Neural cell (in vitro differentiated cells): ENCODE data around the gene HRC. TPM values are rescaled to one million over a fixed set of nuclear protein-coding genes. Genes with fewer than 3 reads are reported as not detected.
A peak's percentile ranks its signal among the peaks of the same experiment; 100 is the strongest.

Experiments used
- H2AFZ ChIP-seq: fragments of 200-600, 300-800 bp; sonication (generic), shearing (Covaris generic); 2 replicates; pipeline ENCODE4 v1.6.0; 2014; ENCODE audit warnings: low read depth, mild to moderate bottlenecking, antibody characterized with exemption, low read length, moderate library complexity
- H3F3A ChIP-seq: fragments of 200-600 bp; shearing (Covaris generic); 2 replicates; pipeline ENCODE4 v1.6.1; 2016; ENCODE audit warnings: mild to moderate bottlenecking, moderate library complexity, mixed read lengths, antibody characterized with exemption, low read length; ENCODE audit not compliant: insufficient read depth, poor library complexity, severe bottlenecking
- H3K27ac ChIP-seq: fragments of 200-600, 300-800 bp; sonication (generic), shearing (Covaris generic); 2 replicates; pipeline ENCODE4 v1.5.1; 2014; ENCODE audit warnings: mild to moderate bottlenecking, low read length, moderate library complexity
- H3K27me3 ChIP-seq: fragments of 300-800, 200-600 bp; sonication (generic), shearing (Covaris generic); 2 replicates; pipeline ENCODE4 v1.6.0; 2014; ENCODE audit warnings: mild to moderate bottlenecking, low read depth, low read length, moderate library complexity; ENCODE audit not compliant: insufficient read depth
- H3K36me3 ChIP-seq: fragments of 300-800, 200-600 bp; sonication (generic), shearing (Covaris generic); 2 replicates; pipeline ENCODE4 v1.5.1; 2014; ENCODE audit warnings: mild to moderate bottlenecking, antibody characterized with exemption, low read length, moderate library complexity; ENCODE audit not compliant: insufficient read depth
- H3K4me2 ChIP-seq: fragments of 300-800, 200-600 bp; sonication (generic), shearing (Covaris generic); 2 replicates; pipeline ENCODE4 v1.6.0; 2014; ENCODE audit warnings: mild to moderate bottlenecking, low read length
- H3K4me3 ChIP-seq: fragments of 300-800, 200-600 bp; sonication (generic), shearing (Covaris generic); 2 replicates; pipeline ENCODE4 v1.5.1; 2014; ENCODE audit warnings: mild to moderate bottlenecking, low read length, moderate library complexity
- H3K79me2 ChIP-seq: fragments of 200-600 bp; shearing (Covaris generic); replicated peaks from 2 replicates; pipeline ENCODE4 v1.6.0; 2014; ENCODE audit warnings: mild to moderate bottlenecking, low read length, moderate library complexity; ENCODE audit not compliant: insufficient read depth
- H3K9ac ChIP-seq: fragments of 300-800, 200-600 bp; sonication (generic), shearing (Covaris generic); 2 replicates; pipeline ENCODE4 v1.6.1; 2016; ENCODE audit warnings: mild to moderate bottlenecking, low read length, mixed read lengths
- H3K9me2 ChIP-seq: fragments of 200-600 bp; shearing (Covaris generic); 2 replicates; pipeline ENCODE4 v1.6.1; 2016; ENCODE audit warnings: mild to moderate bottlenecking, low read length, mixed read lengths; ENCODE audit not compliant: insufficient read depth
- H3K9me3 ChIP-seq: fragments of 200-600, 300-800 bp; sonication (generic), shearing (Covaris generic); 2 replicates; pipeline ENCODE4 v1.6.1; 2016; ENCODE audit warnings: mild to moderate bottlenecking, mixed run types, low read length, moderate library complexity, mixed read lengths
- H4K20me1 ChIP-seq: fragments of 200-600 bp; shearing (Covaris generic); 2 replicates; pipeline ENCODE4 v1.6.1; 2016; ENCODE audit warnings: mild to moderate bottlenecking, mixed run types; ENCODE audit not compliant: insufficient read depth
- CTCF ChIP-seq: fragments of 450-650 bp; IDR thresholded peaks from 2 replicates; pipeline ENCODE4 v1.5.1; 2014; ENCODE audit warnings: antibody characterized with exemption, mild to moderate bottlenecking, moderate library complexity; ENCODE audit not compliant: poor library complexity, severe bottlenecking
- EP300 ChIP-seq: fragments of 450-650 bp; conservative IDR thresholded peaks from 2 replicates; pipeline ENCODE4 v1.6.1; 2014; ENCODE audit warnings: antibody characterized with exemption, mild to moderate bottlenecking, moderate library complexity; ENCODE audit not compliant: poor library complexity, severe bottlenecking
- EZH2 ChIP-seq: fragments of 200-600, 300-800 bp; shearing (Covaris generic), sonication (generic); IDR thresholded peaks from 2 replicates; pipeline ENCODE4 v1.6.1; 2014; ENCODE audit warnings: antibody characterized with exemption, low read length, borderline replicate concordance, mild to moderate bottlenecking; ENCODE audit not compliant: insufficient read depth, poor library complexity, severe bottlenecking
- MXI1 ChIP-seq: fragments of 450-650 bp; conservative IDR thresholded peaks from 2 replicates; pipeline ENCODE4 v1.6.1; 2014; ENCODE audit warnings: antibody characterized with exemption, mild to moderate bottlenecking; ENCODE audit not compliant: poor library complexity, severe bottlenecking
- POLR2AphosphoS5 ChIP-seq: IDR thresholded peaks from 2 replicates; pipeline ENCODE4 v1.6.1; 2012
- RAD21 ChIP-seq: fragments of 450-650 bp; conservative IDR thresholded peaks from 2 replicates; pipeline ENCODE4 v1.6.1; 2014; ENCODE audit warnings: antibody characterized with exemption, mild to moderate bottlenecking, moderate library complexity
- REST ChIP-seq: IDR thresholded peaks from 2 replicates; pipeline ENCODE4 v1.6.1; 2012; ENCODE audit warnings: borderline replicate concordance
- SMC3 ChIP-seq: fragments of 450-650 bp; conservative IDR thresholded peaks from 2 replicates; pipeline ENCODE4 v1.6.1; 2014; ENCODE audit warnings: antibody characterized with exemption, mild to moderate bottlenecking, moderate library complexity; ENCODE audit not compliant: poor library complexity
- TAF1 ChIP-seq: IDR thresholded peaks from 2 replicates; pipeline ENCODE4 v1.6.1; 2012; ENCODE audit warnings: low read depth
- polyA plus RNA-seq: library from polyadenylated mRNA; depleted of rRNA; stranded (reverse); fragments of >200 nt; gene quantifications from 2 replicates; pipeline ENCODE4 v1.2.3, GENCODE V29; 2014

The HRC gene
- polyA plus RNA-seq, 1 donor from 2014 or later: not detected

- Histone ChIP-seq H3K4me3 (no peak overlapping the region), H3K79me2 (no peaks in the 10 kb centered on the region), H3K36me3 (no peaks in the 10 kb centered on the region), H3K27ac (no peak overlapping the region), H4K20me1 (no peaks in the 10 kb centered on the region), H3K9me3 (no peaks in the 10 kb centered on the region), H3K4me2 (no peak overlapping the region), H3K27me3 (peaks cover 15% of the 10 kb centered on the region), H3K9ac (no peak overlapping the region), H2AFZ (no peak overlapping the region), H3F3A (no peaks in the 10 kb centered on the region), H3K9me2 (no peaks in the 10 kb centered on the region)
- TF ChIP-seq EZH2 (no peak), RAD21 (no peak), POLR2AphosphoS5 (no peak), CTCF (no peak), TAF1 (no peak), REST (no peak), EP300 (no peak), MXI1 (no peak), SMC3 (no peak)
Observed at GRCh38 chr19:49116544-49116943, 38.7 kb downstream of the HRC start.

- Histone ChIP-seq H3F3A (no peaks in the 10 kb centered on the region), H4K20me1 (no peaks in the 10 kb centered on the region), H3K4me2 (peak overlapping the region; percentile 33), H3K36me3 (no peaks in the 10 kb centered on the region), H3K27me3 (peaks cover 3% of the 10 kb centered on the region), H3K9ac (peak overlapping the region; percentile 82), H3K79me2 (no peaks in the 10 kb centered on the region), H3K9me3 (no peaks in the 10 kb centered on the region), H2AFZ (peak overlapping the region; percentile 60), H3K4me3 (peak overlapping the region; percentile 95), H3K27ac (peak overlapping the region; percentile 71), H3K9me2 (no peaks in the 10 kb centered on the region)
- TF ChIP-seq SMC3 (no peak), RAD21 (no peak), EZH2 (no peak), MXI1 (no peak), REST (no peak), TAF1 (peak; percentile 43), POLR2AphosphoS5 (peak; percentile 76), EP300 (no peak)
Observed at GRCh38 chr19:49114630-49115363, 40.4 kb downstream of the HRC start.
